Measurements from ENCODE around the gene NFASC. TPM values are rescaled to one million over a fixed set of nuclear protein-coding genes. Genes with fewer than 3 reads are reported as not detected.
A peak's percentile ranks its signal among the peaks of the same experiment; 100 is the strongest.

NFASC gene
- total RNA-seq, 4 donors from 2014 or later, result 6.3 to 15.1 (median 11.7) TPM

DNA sequence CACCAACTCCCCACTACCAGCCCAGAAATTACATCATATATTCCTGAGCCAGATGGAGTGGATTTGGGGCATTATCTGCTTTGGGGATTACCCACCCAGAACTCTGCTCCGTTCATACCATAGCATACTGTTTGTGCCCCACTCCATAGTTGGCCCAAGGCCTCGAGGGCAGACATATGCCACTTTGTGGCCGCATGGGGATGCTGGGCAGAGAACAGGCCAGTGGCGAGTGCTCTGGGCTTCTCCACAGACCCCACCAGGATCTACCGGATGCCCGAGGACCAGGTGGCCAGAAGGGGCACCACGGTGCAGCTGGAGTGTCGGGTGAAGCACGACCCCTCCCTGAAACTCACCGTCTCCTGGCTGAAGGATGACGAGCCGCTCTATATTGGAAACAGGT, 104.4 kb downstream of the NFASC start:
- H3K4me3 ChIP-seq, result no peak overlapping the region
- no peak for TF ChIP-seq CTCF (IDR thresholded peaks at IDR 0.05)
- no peak for TF ChIP-seq POLR2A (IDR thresholded peaks at IDR 0.05)
- no peak overlapping the region for H3K27ac ChIP-seq
- H3K4me1 ChIP-seq, result no peaks in the 10 kb centered on the region
- 56% methylated on average over 7 to 12 of the region's 12 CpGs for WGBS, 2 donors
- peaks cover 0 to 81% (median 0%) of the 10 kb centered on the region in 3 donors for H3K36me3 ChIP-seq
- intact Hi-C loops (cut with DNase I), result no loop called here
- DNase-seq, result no peak
- H3K9me3 ChIP-seq, result no peaks in the 10 kb centered on the region
- H3K27me3 ChIP-seq, result no peaks in the 10 kb centered on the region

- no peak for DNase-seq
- H3K27ac ChIP-seq, result no peak overlapping the region
- TF ChIP-seq POLR2A (IDR thresholded peaks at IDR 0.05), result no peak
- peak; percentile 64 to 83 (median 76) for TF ChIP-seq CTCF (IDR thresholded peaks at IDR 0.05)
- H3K4me1 ChIP-seq, result no peaks in the 10 kb centered on the region
- intact Hi-C loops (cut with DNase I), result no loop called here
- H3K4me3 ChIP-seq, result no peak overlapping the region
- H3K9me3 ChIP-seq, result no peaks in the 10 kb centered on the region
- H3K27me3 ChIP-seq, result no peaks in the 10 kb centered on the region
- peaks cover 0 to 75% (median 0%) of the 10 kb centered on the region in 3 donors for H3K36me3 ChIP-seq
- 45 to 46% methylated on average over 7 to 8 of the region's 8 CpGs for WGBS, 2 donors
These were observed 105.0 kb downstream of the NFASC start for GRCh38 chr1:204975568-204976235.

DNA sequence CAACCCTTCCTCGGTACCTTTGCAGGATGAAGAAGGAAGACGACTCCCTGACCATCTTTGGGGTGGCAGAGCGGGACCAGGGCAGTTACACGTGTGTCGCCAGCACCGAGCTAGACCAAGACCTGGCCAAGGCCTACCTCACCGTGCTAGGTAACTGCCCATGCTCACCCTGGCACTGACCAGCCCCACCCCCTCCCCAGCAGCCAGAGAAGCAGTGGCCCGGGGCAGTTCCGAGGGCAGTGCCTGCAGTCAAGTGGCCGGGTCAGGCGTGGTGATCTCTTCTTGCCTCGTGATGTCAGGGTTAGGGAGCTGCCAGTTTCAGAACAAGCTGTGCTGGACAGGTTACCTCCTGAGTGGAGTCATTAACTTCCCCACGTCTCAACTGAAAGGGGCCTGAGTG, 106.0 kb downstream of the NFASC start:
- 89 to 94% methylated on average over 3 to 5 of the region's 13 CpGs for WGBS, 2 donors
- Histone ChIP-seq H3K27me3 (no peaks in the 10 kb centered on the region), H3K9me3 (no peaks in the 10 kb centered on the region), H3K36me3 (peaks cover 0 to 66% (median 0%) of the 10 kb centered on the region in 3 donors), H3K27ac (no peak overlapping the region), H3K4me1 (no peaks in the 10 kb centered on the region), H3K4me3 (no peak overlapping the region)
- DNase-seq, result no peak
- no peak for TF ChIP-seq POLR2A (IDR thresholded peaks at IDR 0.05)
- no peak for TF ChIP-seq CTCF (IDR thresholded peaks at IDR 0.05)
- intact Hi-C loops (cut with DNase I), result no loop called here

- Histone ChIP-seq H3K4me1 (no peaks in the 10 kb centered on the region), H3K9me3 (no peaks in the 10 kb centered on the region), H3K27ac (no peak overlapping the region), H3K36me3 (peaks cover 0 to 62% (median 0%) of the 10 kb centered on the region in 3 donors), H3K4me3 (no peak overlapping the region), H3K27me3 (no peaks in the 10 kb centered on the region)
- intact Hi-C loops (cut with DNase I), result no loop called here
- TF ChIP-seq POLR2A (IDR thresholded peaks at IDR 0.05) (no peak), CTCF (IDR thresholded peaks at IDR 0.05) (no peak)
- DNase-seq, result no peak
- WGBS, 2 donors, result 55 to 83% methylated on average over 3 to 6 of the region's 8 CpGs
These were observed 106.7 kb downstream of the NFASC start for GRCh38 chr1:204977318-204977717.

DNA sequence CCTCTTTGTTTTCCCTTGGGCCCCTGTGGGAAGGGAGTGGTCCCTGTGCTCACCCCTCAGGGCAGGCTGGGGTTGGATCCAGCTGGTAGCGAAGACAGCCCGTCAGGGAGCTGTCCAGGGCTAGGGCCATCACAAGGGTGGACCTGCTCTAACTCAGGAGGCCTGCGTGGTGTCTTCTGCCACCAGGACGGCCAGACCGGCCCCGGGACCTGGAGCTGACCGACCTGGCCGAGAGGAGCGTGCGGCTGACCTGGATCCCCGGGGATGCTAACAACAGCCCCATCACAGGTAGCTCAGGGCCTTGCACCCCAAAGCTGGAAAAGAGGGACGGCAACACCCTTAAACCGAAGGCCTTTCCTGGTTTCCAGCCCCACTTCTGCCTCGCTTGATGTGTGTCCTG, 108.1 kb downstream of the NFASC start:
- Histone ChIP-seq H3K4me1 (no peaks in the 10 kb centered on the region), H3K27me3 (no peaks in the 10 kb centered on the region), H3K4me3 (no peak overlapping the region), H3K36me3 (peaks cover 0 to 59% (median 0%) of the 10 kb centered on the region in 3 donors), H3K27ac (no peak overlapping the region), H3K9me3 (no peaks in the 10 kb centered on the region)
- WGBS, 2 donors, result 100% methylated on average over 3 of the region's 14 CpGs; no CpG with 5 or more reads in 1 of the 2 donors
- intact Hi-C loops (cut with DNase I), result no loop called here
- no peak for TF ChIP-seq POLR2A (IDR thresholded peaks at IDR 0.05)
- no peak for TF ChIP-seq CTCF (IDR thresholded peaks at IDR 0.05)
- DNase-seq, result no peak
